Measurements from ENCODE around the gene NUAK2. TPM values are rescaled to one million over a fixed set of nuclear protein-coding genes. Genes with fewer than 3 reads are reported as not detected.

NUAK2 gene
- total RNA-seq, 8 experiments from 2014 or later: 0.09 to 17.9 (median 7.0) TPM

DNA sequence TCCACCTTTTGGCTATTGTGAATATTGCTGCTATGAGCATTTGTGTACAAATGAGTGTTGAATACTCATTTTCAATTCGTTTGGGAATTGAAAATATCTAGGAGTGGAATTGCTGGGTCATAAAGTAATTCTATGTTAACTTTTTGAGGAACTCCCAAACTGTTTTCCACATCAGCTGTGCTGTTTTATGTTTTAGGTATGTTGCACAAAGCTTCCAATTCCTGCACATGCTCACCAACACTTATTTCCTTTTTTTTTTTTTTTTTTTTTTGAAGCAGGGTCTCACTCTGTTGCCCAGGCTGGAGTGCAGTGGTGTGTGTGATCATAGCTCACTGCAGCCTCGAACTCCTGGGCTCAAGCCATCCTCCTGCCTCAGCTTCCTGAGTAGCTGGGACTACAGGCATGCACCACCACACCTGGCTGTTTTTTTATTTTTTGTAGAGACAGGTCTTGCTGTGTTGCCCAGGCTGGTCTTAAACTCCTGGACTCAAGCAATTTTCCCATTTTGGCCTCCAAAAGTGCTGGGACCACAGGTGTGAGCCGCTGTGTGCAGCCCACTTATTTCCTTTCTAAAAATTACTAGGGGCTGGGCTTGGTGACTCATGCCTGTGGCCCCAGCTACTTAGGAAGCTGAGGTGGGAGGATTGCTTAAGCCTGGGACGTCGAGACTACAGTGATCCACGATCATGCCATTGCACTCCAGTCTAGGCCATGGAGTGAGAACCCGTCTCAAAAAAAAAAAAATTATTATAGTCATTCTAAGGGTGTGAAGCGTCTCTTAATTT is 60.4 kb downstream of the NUAK2 start:
- in situ Hi-C loops (cut with MboI; ENCODE audit: low pct_unique_long_range_greater_than_20kb in 2 of 9, low sequenced_read_pairs in 9 of 9, unreplicated experiment in 9 of 9): loop anchor here in 4 of 9 experiments (25.0 kb wide), 1 partner anchor 274 kb away; no protein-coding TSS in a partner anchor

GRCh38 chr1:205259998-205260397 is 61.5 kb downstream of the NUAK2 start:
- in situ Hi-C loops (cut with MboI; ENCODE audit: low pct_unique_long_range_greater_than_20kb in 2 of 9, low sequenced_read_pairs in 9 of 9, unreplicated experiment in 9 of 9): loop anchor here in 5 of 9 experiments (10.0 to 25.0 kb wide), 2 partner anchors 273 to 275 kb away; no protein-coding TSS in a partner anchor
- no peak overlapping the region for H3K4me3 ChIP-seq
- peak overlapping the region in 1 of 2 donors; percentile 44 for H3K27ac ChIP-seq
- WGBS, 10 experiments: 33 to 100% (median 80%) methylated on average over 1 of the region's 1 CpG; no CpG with 5 or more reads in 7 of the 10 experiments
- peaks cover 33 to 36% of the 10 kb centered on the region in 2 donors for H3K4me1 ChIP-seq (replicated peaks in 1 of 2)
- no peak for ATAC-seq (replicated peaks in 6 of 8)

More for the DNA sequence above, 60.4 kb downstream of the NUAK2 start:
- no peak for ATAC-seq (replicated peaks in 6 of 8)
- H3K4me3 ChIP-seq: no peak overlapping the region
- H3K4me1 ChIP-seq (replicated peaks in 1 of 2): peaks cover 28 to 32% of the 10 kb centered on the region in 2 donors
- no peak overlapping the region for H3K27ac ChIP-seq
- 25 to 90% (median 72%) methylated on average over 1 to 8 of the region's 8 CpGs for WGBS, 10 experiments

DNA sequence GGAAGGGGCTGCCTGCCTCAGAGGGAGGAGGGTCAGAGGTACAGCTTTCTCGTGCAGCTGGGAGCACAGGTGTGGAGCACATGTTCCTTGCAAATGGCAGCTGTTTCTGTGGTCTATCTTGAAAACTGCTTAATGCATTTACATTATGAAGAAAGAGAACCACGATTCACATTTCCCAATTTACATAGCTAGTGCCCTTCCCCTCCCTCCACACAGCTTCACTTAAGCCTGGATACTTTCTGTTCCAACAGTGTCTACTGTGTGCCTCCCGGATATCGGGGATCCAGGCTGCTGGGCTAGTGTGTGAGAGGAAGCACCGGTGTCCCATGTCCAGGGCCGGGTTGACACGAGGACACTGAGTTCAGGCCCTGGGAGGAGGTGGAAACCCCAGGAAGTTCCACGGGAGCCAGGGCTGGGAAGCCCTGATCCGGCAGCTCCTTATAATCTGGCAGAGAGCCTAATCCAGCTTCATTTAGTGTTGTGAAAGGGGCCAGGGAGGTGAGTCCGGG is 62.2 kb downstream of the NUAK2 start:
- H3K4me1 ChIP-seq (replicated peaks in 1 of 2): peaks cover 33 to 36% of the 10 kb centered on the region in 2 donors
- 0 to 88% (median 48%) methylated on average over 1 to 9 of the region's 10 CpGs; no CpG with 5 or more reads in 2 of the 10 experiments for WGBS, 10 experiments

GRCh38 chr1:205258719-205259118 is 62.8 kb downstream of the NUAK2 start:
- H3K4me3 ChIP-seq: no peak overlapping the region
- ATAC-seq (replicated peaks in 6 of 8): peak; percentile 6 to 84 (median 66)
- 65 to 84% (median 77%) methylated on average over 7 to 8 of the region's 8 CpGs; no CpG with 5 or more reads in 6 of the 10 experiments for WGBS, 10 experiments
- peak overlapping the region; percentile 17 to 44 for H3K27ac ChIP-seq
- H3K4me1 ChIP-seq (replicated peaks in 1 of 2): peaks cover 33 to 36% of the 10 kb centered on the region in 2 donors
- in situ Hi-C loops (cut with MboI; ENCODE audit: low pct_unique_long_range_greater_than_20kb in 2 of 9, low sequenced_read_pairs in 9 of 9, unreplicated experiment in 9 of 9): loop anchor here in 5 of 9 experiments (10.0 to 25.0 kb wide), 2 partner anchors 271 to 274 kb away; no protein-coding TSS in a partner anchor

More for the DNA sequence above, 62.2 kb downstream of the NUAK2 start:
- Histone ChIP-seq H3K27ac (peak overlapping the region; percentile 17 to 44), H3K4me3 (no peak overlapping the region)
- in situ Hi-C loops (cut with MboI; ENCODE audit: low pct_unique_long_range_greater_than_20kb in 2 of 9, low sequenced_read_pairs in 9 of 9, unreplicated experiment in 9 of 9): loop anchor here in 5 of 9 experiments (10.0 to 25.0 kb wide), 2 partner anchors 272 to 275 kb away; no protein-coding TSS in a partner anchor
- ATAC-seq (replicated peaks in 6 of 8): peak in 4 of 8 experiments; percentile 4 to 87 (median 72)

DNA sequence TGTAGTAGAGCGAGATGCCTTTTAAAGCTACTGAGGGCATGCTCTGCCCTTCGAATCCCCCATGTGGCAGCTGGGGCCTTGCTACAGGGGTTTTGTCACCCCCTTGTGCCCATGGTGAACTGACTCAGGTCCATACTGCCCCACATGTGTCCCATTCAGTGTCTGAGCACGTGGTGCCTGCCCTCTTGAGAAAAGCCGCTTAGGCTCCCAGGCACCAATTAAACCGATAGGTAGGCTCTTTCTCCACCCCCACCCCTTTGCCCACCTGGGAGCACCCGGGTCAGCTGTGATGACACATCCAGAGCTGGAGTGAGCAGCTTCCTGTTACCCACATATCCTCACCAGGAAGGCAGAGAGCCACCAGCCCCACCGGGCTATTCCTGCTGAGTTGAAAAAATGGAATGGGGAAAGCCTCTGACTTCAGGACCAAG is 63.3 kb downstream of the NUAK2 start:
- ATAC-seq (replicated peaks in 6 of 8): no peak

GRCh38 chr1:205257735-205258134 is 63.8 kb downstream of the NUAK2 start:
- no peak overlapping the region for H3K4me3 ChIP-seq
- no peak for ATAC-seq (replicated peaks in 6 of 8)
- in situ Hi-C loops (cut with MboI; ENCODE audit: low pct_unique_long_range_greater_than_20kb in 2 of 9, low sequenced_read_pairs in 9 of 9, unreplicated experiment in 9 of 9): loop anchor here in 5 of 9 experiments (10.0 to 25.0 kb wide), 2 partner anchors 270 to 273 kb away; no protein-coding TSS in a partner anchor
- H3K4me1 ChIP-seq (replicated peaks in 1 of 2): peaks cover 30 to 36% of the 10 kb centered on the region in 2 donors
- WGBS, 10 experiments: 41 to 83% (median 71%) methylated on average over 1 to 2 of the region's 2 CpGs; no CpG with 5 or more reads in 3 of the 10 experiments
- H3K27ac ChIP-seq: no peak overlapping the region

More for the DNA sequence above, 63.3 kb downstream of the NUAK2 start:
- 67 to 84% (median 73%) methylated on average over 1 to 4 of the region's 7 CpGs; no CpG with 5 or more reads in 4 of the 10 experiments for WGBS, 10 experiments
- no peak overlapping the region for H3K27ac ChIP-seq
- peaks cover 33 to 36% of the 10 kb centered on the region in 2 donors for H3K4me1 ChIP-seq (replicated peaks in 1 of 2)
- no peak overlapping the region for H3K4me3 ChIP-seq
- in situ Hi-C loops (cut with MboI; ENCODE audit: low pct_unique_long_range_greater_than_20kb in 2 of 9, low sequenced_read_pairs in 9 of 9, unreplicated experiment in 9 of 9): loop anchor here in 5 of 9 experiments (10.0 to 25.0 kb wide), 2 partner anchors 271 to 273 kb away; no protein-coding TSS in a partner anchor

GRCh38 chr1:205256951-205257625 is 64.5 kb downstream of the NUAK2 start:
- peak in 2 of 8 experiments; percentile 11 to 13 for ATAC-seq (replicated peaks in 6 of 8)
- in situ Hi-C loops (cut with MboI; ENCODE audit: low pct_unique_long_range_greater_than_20kb in 2 of 9, low sequenced_read_pairs in 9 of 9, unreplicated experiment in 9 of 9): loop anchor here in 5 of 9 experiments (10.0 to 25.0 kb wide), 2 partner anchors 270 to 272 kb away; no protein-coding TSS in a partner anchor
- peaks cover 25 to 36% of the 10 kb centered on the region in 2 donors for H3K4me1 ChIP-seq (replicated peaks in 1 of 2)
- H3K27ac ChIP-seq: no peak overlapping the region
- 50 to 89% (median 87%) methylated on average over 2 to 8 of the region's 19 CpGs; no CpG with 5 or more reads in 7 of the 10 experiments for WGBS, 10 experiments
- no peak overlapping the region for H3K4me3 ChIP-seq

DNA sequence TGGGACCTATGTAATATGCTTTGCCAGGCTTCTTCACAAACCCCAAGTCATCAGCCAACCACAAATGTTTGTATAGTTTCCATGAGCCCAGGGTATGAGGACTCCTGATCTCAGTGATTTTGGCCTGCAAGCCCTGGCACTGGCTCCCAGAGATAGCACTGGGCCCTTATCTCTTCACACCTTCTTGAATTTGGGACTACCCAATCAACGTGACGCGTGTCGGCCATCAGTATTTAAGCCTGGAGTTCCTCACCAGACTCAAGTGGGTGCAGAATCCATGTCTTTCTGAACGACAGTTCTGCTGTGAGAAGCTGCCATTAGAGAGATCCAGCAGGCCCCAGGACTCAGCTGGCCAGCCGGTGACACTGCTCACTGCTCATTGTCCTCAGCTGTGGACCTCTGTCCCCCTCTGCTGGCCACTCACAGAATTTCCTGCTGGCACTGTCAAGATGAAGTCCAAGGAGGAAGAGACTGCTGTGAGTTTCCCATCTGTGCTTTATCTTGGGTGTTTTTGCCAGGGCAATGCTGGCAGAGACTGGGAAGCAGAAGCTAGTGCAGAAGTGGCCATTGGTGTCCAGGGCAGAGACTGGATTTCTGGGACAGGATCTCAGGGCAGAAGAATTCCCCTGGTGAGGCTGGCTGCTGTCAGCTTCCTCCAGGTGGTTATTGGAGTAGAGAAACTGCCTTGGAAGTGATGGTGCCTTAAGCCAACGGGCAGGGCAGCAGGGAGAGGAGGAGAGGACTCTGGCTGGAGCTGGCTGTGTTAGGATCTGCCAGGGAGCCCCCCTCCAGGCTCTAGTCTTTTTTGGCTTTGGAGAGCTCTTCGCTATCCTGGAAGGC is 65.4 kb downstream of the NUAK2 start:
- 18 to 60% (median 31%) methylated on average over 1 to 8 of the region's 8 CpGs; no CpG with 5 or more reads in 5 of the 10 experiments for WGBS, 10 experiments
- peak; percentile 48 to 89 (median 79) for ATAC-seq (replicated peaks in 6 of 8)
- in situ Hi-C loops (cut with MboI; ENCODE audit: low pct_unique_long_range_greater_than_20kb in 2 of 9, low sequenced_read_pairs in 9 of 9, unreplicated experiment in 9 of 9): loop anchor here in 5 of 9 experiments (10.0 to 25.0 kb wide), 2 partner anchors 269 to 271 kb away; no protein-coding TSS in a partner anchor
- no peak overlapping the region for H3K4me3 ChIP-seq
- peaks cover 25 to 36% of the 10 kb centered on the region in 2 donors for H3K4me1 ChIP-seq (replicated peaks in 1 of 2)
- peak overlapping the region; percentile 40 to 57 for H3K27ac ChIP-seq

Other genes with a start within 250 kb of the NUAK2 start
- 10 to 100 TPM in 1 of 8 experiments, 1 to 10 TPM in 7; 2.2 to 10.0 (median 4.9) TPM for gene TMEM81, start 237.3 kb downstream of the NUAK2 start, total RNA-seq
- 10 to 100 TPM; 11.7 to 25.2 (median 17.0) TPM for gene RBBP5, start 199.8 kb downstream of the NUAK2 start, total RNA-seq
- gene DSTYK, start 110.0 kb downstream of the NUAK2 start, total RNA-seq: 10 to 100 TPM in 7 of 8 experiments, 1 to 10 TPM in 1; 9.6 to 18.3 (median 12.0) TPM
- gene TMCC2, start 93.8 kb downstream of the NUAK2 start, total RNA-seq: 10 to 100 TPM in 5 of 8 experiments, 1 to 10 TPM in 3; 2.8 to 27.0 (median 15.3) TPM
- 100 to 1,000 TPM in 1 of 8 experiments, 10 to 100 TPM in 4, under 1 TPM in 1, not detected in 2; 0.31 to 100 (median 33.0) TPM for gene KLHDC8A, start 35.2 kb upstream of the NUAK2 start, total RNA-seq
- gene LEMD1, start 100.3 kb upstream of the NUAK2 start, total RNA-seq: 10 to 100 TPM in 4 of 8 experiments, 1 to 10 TPM in 1, not detected in 3; 4.2 to 46.8 (median 36.4) TPM
- 1 to 10 TPM in 4 of 8 experiments, under 1 TPM in 3, not detected in 1; 0.10 to 5.9 (median 2.2) TPM for gene BLACAT1, start 134.3 kb upstream of the NUAK2 start, total RNA-seq
- 10 to 100 TPM in 2 of 8 experiments, 1 to 10 TPM in 6; 1.3 to 12.0 (median 2.3) TPM for gene CDK18, start 182.9 kb upstream of the NUAK2 start, total RNA-seq

All from motor neuron (in vitro differentiated cells).